ENCODE measurements around the gene KRT38.

Gene KRT38

DNA sequence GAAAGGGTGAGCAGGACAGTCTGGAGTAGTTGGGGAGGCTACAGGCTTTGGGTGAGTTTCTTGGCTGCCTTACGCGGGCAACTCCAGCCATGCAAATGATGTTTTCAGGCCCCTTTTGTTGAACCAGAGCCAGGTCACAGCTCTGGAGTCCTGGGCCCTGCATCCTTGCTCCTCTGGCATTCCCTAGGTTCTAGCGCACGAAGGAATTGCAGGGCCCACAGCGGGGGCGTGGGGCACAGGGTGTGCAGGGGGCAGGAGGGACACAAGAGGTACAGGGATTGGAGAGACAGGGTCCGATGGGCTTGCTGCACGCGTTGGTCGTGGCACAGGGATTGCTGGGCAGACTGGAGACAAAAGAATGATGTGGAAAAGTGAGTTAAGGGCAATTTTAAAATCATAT, 47.0 kb downstream of the KRT38 start:
- no peak for DNase-seq

DNA sequence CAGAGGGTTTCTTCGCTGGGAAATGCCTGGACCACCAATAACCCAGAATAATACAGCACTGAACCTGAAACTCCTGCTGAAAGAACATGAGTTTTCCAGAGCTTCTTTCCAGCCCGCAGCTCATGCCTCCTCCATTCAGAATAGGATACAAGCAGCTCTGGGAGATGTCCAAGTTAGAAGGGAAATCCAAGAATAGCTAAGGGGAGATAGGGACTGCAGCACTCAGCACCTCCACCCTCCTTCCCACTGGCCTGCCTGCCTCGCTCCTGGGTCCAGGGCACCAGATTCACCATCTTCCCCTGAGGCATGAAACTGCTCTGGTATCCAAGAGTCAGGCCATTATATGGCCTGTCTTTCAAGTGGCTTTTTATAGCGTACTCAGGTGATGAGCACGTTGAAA, 47.5 kb downstream of the KRT38 start:
- no peak for DNase-seq

- no peak for DNase-seq
These were observed 48.5 kb downstream of the KRT38 start for GRCh38 chr17:41392278-41392677.

DNA sequence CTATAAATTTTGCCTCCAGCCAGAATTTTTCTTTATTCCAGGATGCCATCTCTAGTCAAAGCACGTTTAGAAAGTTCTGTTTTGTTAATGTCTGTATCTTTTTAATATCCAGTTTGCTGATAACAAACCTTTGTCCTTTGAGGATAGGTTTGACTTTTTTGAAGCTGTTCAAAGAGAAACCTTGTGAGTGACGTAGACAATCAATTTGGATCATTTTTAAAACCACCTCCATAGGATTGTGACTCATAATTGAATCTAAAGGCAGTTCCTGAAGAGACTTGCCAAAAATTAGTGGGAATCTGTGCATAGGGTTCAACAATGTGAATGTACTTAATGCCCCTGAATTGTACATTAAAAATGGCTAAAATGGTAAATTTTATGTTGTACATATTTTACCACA, 49.2 kb downstream of the KRT38 start:
- DNase-seq, result no peak

DNA sequence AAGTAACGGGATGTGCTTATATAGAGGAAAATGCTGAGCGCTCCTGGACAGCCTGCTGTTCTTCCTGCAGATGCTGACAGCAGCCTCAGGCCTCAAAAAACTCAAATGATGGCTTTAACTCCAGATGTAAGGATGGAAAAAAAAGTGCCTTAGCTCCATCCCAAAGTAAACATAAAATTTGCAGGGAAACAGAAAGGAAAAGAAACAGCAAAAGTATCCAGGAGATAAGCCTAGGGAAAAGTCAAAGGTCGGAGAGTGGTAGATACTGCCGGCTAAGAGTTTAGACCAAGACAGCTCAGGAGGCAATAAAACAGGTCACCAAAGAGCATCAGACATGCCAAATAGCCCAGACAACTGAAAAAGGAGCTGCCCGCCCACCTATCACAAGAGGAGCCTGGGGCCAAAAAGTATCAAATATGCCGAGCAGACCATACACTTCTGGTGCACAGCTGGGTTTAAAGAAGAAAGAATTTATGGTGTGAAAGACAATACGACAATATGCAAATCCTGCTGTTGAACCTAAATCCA, 50.3 kb downstream of the KRT38 start:
- no peak for DNase-seq

DNA sequence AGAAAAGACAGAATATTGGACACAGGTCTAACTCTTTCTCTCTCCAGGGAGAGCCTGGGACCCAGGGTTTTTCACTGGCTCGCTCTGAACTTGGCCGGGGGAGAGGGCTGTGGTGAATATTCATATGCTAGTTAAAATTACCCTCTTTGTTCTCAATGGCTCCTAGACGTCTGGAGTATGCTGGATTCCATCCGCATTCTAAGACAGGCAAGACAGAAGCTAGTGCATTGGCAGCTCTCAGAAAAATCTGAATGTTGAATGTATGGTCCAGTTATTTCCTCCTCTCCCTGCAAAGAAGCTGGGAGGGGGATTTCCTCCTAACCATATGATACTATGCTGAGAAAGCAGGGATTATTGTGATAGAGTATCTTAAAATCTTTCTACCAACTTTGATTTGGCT, 53.1 kb downstream of the KRT38 start:
- no peak for DNase-seq

GRCh38 chr17:41386227-41386626, 54.6 kb downstream of the KRT38 start:
- no peak for DNase-seq
